ENCODE measurements around the gene DPY19L1. TPM values are rescaled to one million over a fixed set of nuclear protein-coding genes. Genes with fewer than 3 reads are reported as not detected.
"Not testable (repeated sequence)": the region's sequence is repeated elsewhere in the genome, so short reads cannot be mapped to it uniquely, and the experiment has no call there.

Gene DPY19L1
- total and polyA plus RNA-seq, 5 donors, result 11.9 to 36.6 (median 31.5) TPM

GRCh38 chr7:34985155-34985554 lies 52.1 kb downstream of the DPY19L1 start:
- H3K9me3 ChIP-seq (ENCODE audit: control insufficient read depth, low read length); H3K27me3 ChIP-seq (ENCODE audit: control insufficient read depth, insufficient read depth); H3K4me1 ChIP-seq (ENCODE audit: control insufficient read depth, insufficient read depth, low read length); intact Hi-C loops (cut with DNase I); H3K27ac ChIP-seq (ENCODE audit: low read length); DNase-seq; H3K4me3 ChIP-seq (ENCODE audit: low read length); ATAC-seq: not testable (repeated sequence)
- 93% methylated on average over 3 of the region's 3 CpGs for WGBS

- over 99% methylated on average over 4 of the region's 4 CpGs for WGBS
- ATAC-seq; H3K27ac ChIP-seq (ENCODE audit: low read length); H3K4me1 ChIP-seq (ENCODE audit: control insufficient read depth, insufficient read depth, low read length); intact Hi-C loops (cut with DNase I); H3K27me3 ChIP-seq (ENCODE audit: control insufficient read depth, insufficient read depth); H3K4me3 ChIP-seq (ENCODE audit: low read length); H3K9me3 ChIP-seq (ENCODE audit: control insufficient read depth, low read length); DNase-seq: not testable (repeated sequence)
These were observed 53.1 kb downstream of the DPY19L1 start for GRCh38 chr7:34984140-34984539.

GRCh38 chr7:34982371-34983019 lies 54.8 kb downstream of the DPY19L1 start:
- DNase-seq (no peak), ATAC-seq (no peak)
- Histone ChIP-seq H3K27ac (ENCODE audit: low read length) (no peak overlapping the region), H3K9me3 (ENCODE audit: control insufficient read depth, low read length) (no peaks in the 10 kb centered on the region), H3K4me1 (ENCODE audit: control insufficient read depth, insufficient read depth, low read length) (no peaks in the 10 kb centered on the region), H3K4me3 (ENCODE audit: low read length) (no peak overlapping the region), H3K27me3 (ENCODE audit: control insufficient read depth, insufficient read depth) (no peaks in the 10 kb centered on the region)
- 77% methylated on average over 3 of the region's 3 CpGs for WGBS
- intact Hi-C loops (cut with DNase I), result no loop called here

- 94% methylated on average over 2 of the region's 2 CpGs for WGBS
- DNase-seq, result not testable (repeated sequence)
These were observed 58.2 kb downstream of the DPY19L1 start for GRCh38 chr7:34979124-34979523.

GRCh38 chr7:34973400-34973760 lies 63.9 kb downstream of the DPY19L1 start:
- Histone ChIP-seq H3K4me3 (ENCODE audit: low read length) (no peak overlapping the region), H3K9me3 (ENCODE audit: control insufficient read depth, low read length) (no peaks in the 10 kb centered on the region), H3K4me1 (ENCODE audit: control insufficient read depth, insufficient read depth, low read length) (no peaks in the 10 kb centered on the region), H3K27ac (ENCODE audit: low read length) (no peak overlapping the region), H3K27me3 (ENCODE audit: control insufficient read depth, insufficient read depth) (no peaks in the 10 kb centered on the region)
- DNase-seq, result no peak
- intact Hi-C loops (cut with DNase I), result no loop called here
- no peak for ATAC-seq
- 98% methylated on average over 3 of the region's 3 CpGs for WGBS

More at GRCh38 chr7:34979124-34979523, 58.2 kb downstream of the DPY19L1 start:
- H3K9me3 ChIP-seq (ENCODE audit: control insufficient read depth, low read length); ATAC-seq; H3K27me3 ChIP-seq (ENCODE audit: control insufficient read depth, insufficient read depth); H3K4me1 ChIP-seq (ENCODE audit: control insufficient read depth, insufficient read depth, low read length); H3K27ac ChIP-seq (ENCODE audit: low read length); H3K4me3 ChIP-seq (ENCODE audit: low read length); intact Hi-C loops (cut with DNase I): not testable (repeated sequence)

GRCh38 chr7:34972739-34973399 lies 64.4 kb downstream of the DPY19L1 start:
- H3K27me3 ChIP-seq (ENCODE audit: control insufficient read depth, insufficient read depth); intact Hi-C loops (cut with DNase I); ATAC-seq; H3K4me1 ChIP-seq (ENCODE audit: control insufficient read depth, insufficient read depth, low read length); DNase-seq; H3K4me3 ChIP-seq (ENCODE audit: low read length); H3K27ac ChIP-seq (ENCODE audit: low read length); H3K9me3 ChIP-seq (ENCODE audit: control insufficient read depth, low read length): not testable (repeated sequence)
- 87% methylated on average over 1 of the region's 1 CpG for WGBS

GRCh38 chr7:34967818-34968217 lies 69.5 kb downstream of the DPY19L1 start:
- H3K27ac ChIP-seq (ENCODE audit: low read length); ATAC-seq; H3K4me1 ChIP-seq (ENCODE audit: control insufficient read depth, insufficient read depth, low read length); H3K27me3 ChIP-seq (ENCODE audit: control insufficient read depth, insufficient read depth); intact Hi-C loops (cut with DNase I); DNase-seq; H3K9me3 ChIP-seq (ENCODE audit: control insufficient read depth, low read length); H3K4me3 ChIP-seq (ENCODE audit: low read length): not testable (repeated sequence)
- no CpG with 5 or more reads among the region's 1 CpG for WGBS

- DNase-seq; H3K27me3 ChIP-seq (ENCODE audit: control insufficient read depth, insufficient read depth); H3K4me1 ChIP-seq (ENCODE audit: control insufficient read depth, insufficient read depth, low read length); ATAC-seq; H3K9me3 ChIP-seq (ENCODE audit: control insufficient read depth, low read length); H3K27ac ChIP-seq (ENCODE audit: low read length); H3K4me3 ChIP-seq (ENCODE audit: low read length); intact Hi-C loops (cut with DNase I): not testable (repeated sequence)
- WGBS, result 97% methylated on average over 3 of the region's 3 CpGs
These were observed 70.8 kb downstream of the DPY19L1 start for GRCh38 chr7:34966504-34966903.

- H3K9me3 ChIP-seq (ENCODE audit: control insufficient read depth, low read length), result no peaks in the 10 kb centered on the region
- WGBS, result 97% methylated on average over 1 of the region's 1 CpG
- intact Hi-C loops (cut with DNase I), result no loop called here
- no peaks in the 10 kb centered on the region for H3K4me1 ChIP-seq (ENCODE audit: control insufficient read depth, insufficient read depth, low read length)
- DNase-seq, result no peak
- H3K4me3 ChIP-seq (ENCODE audit: low read length), result no peak overlapping the region
- no peak overlapping the region for H3K27ac ChIP-seq (ENCODE audit: low read length)
- no peaks in the 10 kb centered on the region for H3K27me3 ChIP-seq (ENCODE audit: control insufficient read depth, insufficient read depth)
- no peak for ATAC-seq
These were observed 79.3 kb downstream of the DPY19L1 start for GRCh38 chr7:34958021-34958420.

GRCh38 chr7:34952822-34953221 lies 84.5 kb downstream of the DPY19L1 start:
- no peak for ATAC-seq
- no peak for DNase-seq

GRCh38 chr7:34949361-34949760 lies 87.9 kb downstream of the DPY19L1 start:
- DNase-seq (no peak), ATAC-seq (no peak)
- Histone ChIP-seq H3K27me3 (ENCODE audit: control insufficient read depth, insufficient read depth) (no peaks in the 10 kb centered on the region), H3K27ac (ENCODE audit: low read length) (no peak overlapping the region), H3K4me1 (ENCODE audit: control insufficient read depth, insufficient read depth, low read length) (no peaks in the 10 kb centered on the region), H3K4me3 (ENCODE audit: low read length) (no peak overlapping the region), H3K9me3 (ENCODE audit: control insufficient read depth, low read length) (no peaks in the 10 kb centered on the region)
- intact Hi-C loops (cut with DNase I), result no loop called here

More at GRCh38 chr7:34952822-34953221, 84.5 kb downstream of the DPY19L1 start:
- WGBS, result 95% methylated on average over 3 of the region's 3 CpGs
- no peak overlapping the region for H3K27ac ChIP-seq (ENCODE audit: low read length)
- H3K27me3 ChIP-seq (ENCODE audit: control insufficient read depth, insufficient read depth), result no peaks in the 10 kb centered on the region
- no peaks in the 10 kb centered on the region for H3K9me3 ChIP-seq (ENCODE audit: control insufficient read depth, low read length)
- intact Hi-C loops (cut with DNase I), result no loop called here
- H3K4me1 ChIP-seq (ENCODE audit: control insufficient read depth, insufficient read depth, low read length), result no peaks in the 10 kb centered on the region
- no peak overlapping the region for H3K4me3 ChIP-seq (ENCODE audit: low read length)
